ENCODE results near the gene ARG2. TPM values are rescaled to one million over a fixed set of nuclear protein-coding genes. Genes with fewer than 3 reads are reported as not detected.

Gene ARG2
- total RNA-seq, 1 experiment from 2014 or later, result 35.6 TPM

DNA sequence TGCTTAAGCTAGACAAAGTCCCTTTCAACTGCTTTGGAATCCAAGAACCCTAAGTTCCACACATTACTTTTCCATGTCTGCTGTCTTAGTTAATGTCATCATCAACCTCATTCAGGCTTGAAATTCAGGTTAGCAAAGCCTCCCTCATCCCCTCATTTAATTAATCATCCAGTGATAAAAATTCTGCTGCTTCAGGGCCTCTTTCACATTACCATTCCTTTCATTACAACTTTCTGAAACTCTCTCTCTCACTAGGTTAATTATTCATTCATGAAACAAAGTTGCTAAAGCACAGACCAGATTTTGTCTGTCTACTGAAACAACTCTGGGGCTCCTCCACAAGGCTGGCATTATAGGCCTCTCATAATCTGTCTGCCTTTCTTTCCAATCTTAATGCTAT lies 64.1 kb downstream of the ARG2 start:
- TF ChIP-seq CTCF (conservative IDR thresholded peaks at IDR 0.05; ENCODE audit: low read depth, low read length), result no peak
- TF ChIP-seq EZH2 (IDR thresholded peaks at IDR 0.05; ENCODE audit: borderline replicate concordance, low read depth, low read length, poor library complexity, severe bottlenecking), result no peak
- CTCF ChIA-PET, result no interaction called here
- intact Hi-C loops (cut with micrococcal nuclease; ENCODE audit: unreplicated experiment), result no loop called here
- Histone ChIP-seq H3K9me3 (ENCODE audit: low read depth, low read length, poor library complexity, severe bottlenecking) (no peaks in the 10 kb centered on the region), H3K27me3 (replicated peaks; ENCODE audit: insufficient read depth, low read depth, low read length, poor library complexity) (no peaks in the 10 kb centered on the region), H3K36me3 (ENCODE audit: insufficient read depth, low read length, poor library complexity, severe bottlenecking) (peaks cover 94% of the 10 kb centered on the region), H3K4me1 (ENCODE audit: insufficient read depth, low read length, poor library complexity, severe bottlenecking) (no peaks in the 10 kb centered on the region), H3K27ac (ENCODE audit: low read depth, low read length, poor library complexity, severe bottlenecking) (no peak overlapping the region), H3K4me3 (ENCODE audit: low read depth, low read length, poor library complexity, severe bottlenecking) (no peak overlapping the region)
- POLR2A ChIA-PET (ENCODE audit: low non-redundant PET), result no interaction called here
- DNase-seq (ENCODE audit: low spot score), result no peak
- BruUV-seq (replicated peaks), result TSS peak; percentile 4

DNA sequence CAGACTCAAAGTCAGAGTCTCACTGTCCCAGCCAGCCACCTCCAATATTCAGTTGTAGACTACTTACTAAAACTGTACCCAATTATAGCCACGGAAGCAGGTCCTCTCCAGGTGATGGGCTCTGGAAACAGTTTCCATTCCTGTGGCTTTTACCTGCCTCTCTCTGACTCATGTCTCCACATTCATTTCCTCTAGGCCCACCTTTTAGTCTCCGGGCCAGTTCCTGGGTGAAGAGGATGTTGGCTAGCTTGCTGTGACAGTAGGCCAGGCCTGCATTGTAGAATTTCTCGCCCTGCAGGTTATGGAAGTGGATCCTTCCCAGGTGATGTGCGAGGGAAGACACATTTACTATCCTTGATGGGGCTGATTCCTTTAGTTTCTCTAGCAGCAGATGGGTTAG lies 70.3 kb downstream of the ARG2 start:
- DNase-seq (ENCODE audit: low spot score), result no peak
- no TSS peak for BruUV-seq (replicated peaks)
- Histone ChIP-seq H3K4me3 (ENCODE audit: low read depth, low read length, poor library complexity, severe bottlenecking) (no peak overlapping the region), H3K27me3 (replicated peaks; ENCODE audit: insufficient read depth, low read depth, low read length, poor library complexity) (no peaks in the 10 kb centered on the region), H3K27ac (ENCODE audit: low read depth, low read length, poor library complexity, severe bottlenecking) (no peak overlapping the region), H3K36me3 (ENCODE audit: insufficient read depth, low read length, poor library complexity, severe bottlenecking) (peaks cover 81% of the 10 kb centered on the region), H3K4me1 (ENCODE audit: insufficient read depth, low read length, poor library complexity, severe bottlenecking) (peaks cover 15% of the 10 kb centered on the region), H3K9me3 (ENCODE audit: low read depth, low read length, poor library complexity, severe bottlenecking) (no peaks in the 10 kb centered on the region)
- ChIA-PET POLR2A (ENCODE audit: low non-redundant PET) (no interaction called here), CTCF (no interaction called here)
- TF ChIP-seq CTCF (conservative IDR thresholded peaks at IDR 0.05; ENCODE audit: low read depth, low read length), result no peak
- no peak for TF ChIP-seq EZH2 (IDR thresholded peaks at IDR 0.05; ENCODE audit: borderline replicate concordance, low read depth, low read length, poor library complexity, severe bottlenecking)
- intact Hi-C loops (cut with micrococcal nuclease; ENCODE audit: unreplicated experiment), result no loop called here

DNA sequence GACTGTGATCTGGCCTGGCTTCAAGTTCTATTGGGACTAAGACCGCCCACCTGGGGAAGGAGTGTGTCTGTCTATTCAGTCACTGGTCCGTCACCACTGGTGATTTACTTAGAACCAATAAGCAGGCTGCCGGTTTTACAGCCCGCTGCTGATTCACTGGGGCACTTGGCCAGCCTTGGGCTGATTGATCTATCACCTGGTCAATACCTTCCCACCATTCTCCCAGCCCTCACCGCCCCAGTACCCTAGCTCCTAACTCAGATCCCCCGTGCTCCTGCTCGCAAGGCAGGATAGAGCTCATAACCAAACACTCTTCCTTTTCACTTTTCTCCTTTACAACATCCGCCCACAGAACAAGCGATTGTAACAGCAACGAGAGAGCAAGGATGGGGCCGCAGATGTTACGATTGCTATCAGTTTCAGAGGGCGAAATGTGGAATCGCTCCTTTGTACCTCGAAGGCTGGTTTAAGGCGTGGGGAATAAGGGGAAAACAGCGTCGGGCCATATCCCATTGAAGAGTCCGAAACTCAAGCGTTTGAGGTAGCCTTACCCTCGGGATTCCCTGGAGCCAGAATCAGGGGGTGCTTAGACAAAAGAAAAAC lies 75.2 kb downstream of the ARG2 start:
- ChIA-PET POLR2A (ENCODE audit: low non-redundant PET) (interaction anchor here (0.5 to 1.0 kb wide), 3 partner anchors 9 to 122 kb away, joined by 3 to 4 read pairs (median 3); partner anchors contain the start of gene ZFYVE26), CTCF (interaction anchor here (0.7 to 1.9 kb wide), 3 partner anchors 10 to 335 kb away, joined by 4 to 13 read pairs (median 4); partner anchors contain the start of gene ATP6V1D)
- H3K9me3 ChIP-seq (ENCODE audit: low read depth, low read length, poor library complexity, severe bottlenecking), result no peaks in the 10 kb centered on the region
- peak overlapping the region; percentile 77 for H3K4me3 ChIP-seq (ENCODE audit: low read depth, low read length, poor library complexity, severe bottlenecking)
- H3K36me3 ChIP-seq (ENCODE audit: insufficient read depth, low read length, poor library complexity, severe bottlenecking), result peaks cover 33% of the 10 kb centered on the region
- peaks cover 20% of the 10 kb centered on the region for H3K4me1 ChIP-seq (ENCODE audit: insufficient read depth, low read length, poor library complexity, severe bottlenecking)
- intact Hi-C loops (cut with micrococcal nuclease; ENCODE audit: unreplicated experiment), result no loop called here
- TSS peak; percentile 99 for BruUV-seq (replicated peaks)
- DNase-seq (ENCODE audit: low spot score), result peak; percentile 85
- TF ChIP-seq EZH2 (IDR thresholded peaks at IDR 0.05; ENCODE audit: borderline replicate concordance, low read depth, low read length, poor library complexity, severe bottlenecking) (no peak), CTCF (conservative IDR thresholded peaks at IDR 0.05; ENCODE audit: low read depth, low read length) (no peak)
- H3K27ac ChIP-seq (ENCODE audit: low read depth, low read length, poor library complexity, severe bottlenecking), result peak overlapping the region; percentile 81
- H3K27me3 ChIP-seq (replicated peaks; ENCODE audit: insufficient read depth, low read depth, low read length, poor library complexity), result no peaks in the 10 kb centered on the region

All from A673 (cell line).